ENCODE results near the gene CD8B. TPM values are rescaled to one million over a fixed set of nuclear protein-coding genes. Genes with fewer than 3 reads are reported as not detected.

CD8B gene
- total RNA-seq, 2 donors from 2014 or later, result 71.2 to 79.3 TPM

DNA sequence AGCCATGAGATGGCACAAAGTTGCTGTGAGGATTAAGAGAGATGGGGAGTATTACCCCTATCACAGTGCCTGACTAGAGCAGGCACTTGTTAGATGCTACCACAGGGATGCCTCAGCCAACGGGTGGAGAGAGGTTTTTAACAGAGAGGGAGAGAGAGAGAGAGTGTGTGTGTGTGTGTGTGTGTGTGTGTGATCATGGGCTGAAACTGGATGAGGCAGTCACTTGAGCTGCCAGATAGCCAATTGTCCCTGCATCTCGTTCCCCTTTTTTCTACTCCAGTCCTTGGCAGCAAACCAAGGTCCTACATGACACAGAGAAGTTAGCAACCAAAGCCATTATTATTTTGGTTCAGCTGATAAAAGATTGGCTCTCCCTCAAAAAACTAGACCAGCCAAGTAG is 74.0 kb downstream of the CD8B start:
- Mint-ChIP-seq H3K9me3 (no peaks in the 10 kb centered on the region), H3K27ac (peak overlapping the region; percentile 88), H3K27me3 (ENCODE audit: low read depth) (peaks cover 33% of the 10 kb centered on the region), H3K36me3 (ENCODE audit: insufficient read depth in 2 of 2) (peaks cover 8 to 11% of the 10 kb centered on the region in 2 donors), H3K4me1 (ENCODE audit: low read depth) (peaks cover 50% of the 10 kb centered on the region), H3K4me3 (peak overlapping the region; percentile 79 to 83)
- DNase-seq (peak in 1 of 2 donors; percentile 21), ATAC-seq (replicated peaks in 1 of 2) (no peak)

DNA sequence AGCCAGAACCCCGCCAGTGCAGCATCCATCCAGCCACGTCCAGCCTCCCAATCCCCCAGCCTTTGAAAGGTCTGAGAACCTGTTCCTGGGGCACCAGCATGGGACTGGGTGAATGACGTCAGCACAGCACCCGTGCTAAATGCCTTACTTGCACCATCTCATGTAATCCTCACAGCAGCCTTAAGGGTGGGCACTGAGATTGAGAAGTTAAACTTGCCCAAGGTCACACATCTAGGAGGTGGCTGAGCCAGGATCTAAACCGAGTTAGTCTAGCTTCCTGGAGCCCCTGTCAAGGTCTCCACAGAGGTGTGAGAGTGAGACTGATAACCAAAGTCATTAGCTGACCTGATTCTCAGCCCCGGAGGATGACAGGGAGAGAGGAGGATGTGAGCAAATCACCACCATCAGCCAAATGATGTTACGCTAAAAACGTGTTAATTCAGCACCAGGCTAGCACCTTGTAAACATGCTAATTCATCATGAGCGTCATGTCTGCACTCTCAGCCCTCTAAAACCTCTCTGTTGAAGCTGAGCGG is 75.6 kb downstream of the CD8B start:
- peaks cover 8 to 11% of the 10 kb centered on the region in 2 donors for H3K36me3 Mint-ChIP-seq (ENCODE audit: insufficient read depth in 2 of 2)

DNA sequence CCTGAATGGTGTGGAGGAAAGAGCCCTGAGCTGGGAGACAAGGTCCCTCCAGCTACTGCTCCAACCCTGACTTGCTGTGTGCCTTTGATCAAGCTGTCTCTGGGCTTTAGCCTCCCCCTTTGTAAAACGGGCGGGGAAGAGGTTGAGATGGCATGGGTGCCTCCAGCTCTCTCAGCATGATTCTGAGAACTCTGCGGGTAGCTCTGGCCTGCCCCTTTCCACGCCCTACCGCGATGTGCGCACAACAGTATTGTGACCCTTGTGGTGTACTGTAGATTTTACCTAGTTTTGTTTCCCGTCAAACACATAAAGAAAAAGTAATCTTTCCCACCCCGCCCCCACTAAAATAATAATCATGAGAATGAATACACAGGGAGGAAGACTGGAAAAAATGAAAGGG is 76.2 kb downstream of the CD8B start:
- Mint-ChIP-seq H3K27me3 (ENCODE audit: low read depth) (peaks cover 19% of the 10 kb centered on the region), H3K4me3 (peak overlapping the region; percentile 64 to 67), H3K9me3 (no peaks in the 10 kb centered on the region), H3K4me1 (ENCODE audit: low read depth) (peaks cover 44% of the 10 kb centered on the region), H3K36me3 (ENCODE audit: insufficient read depth in 2 of 2) (peaks cover 8 to 11% of the 10 kb centered on the region in 2 donors), H3K27ac (peak overlapping the region; percentile 84)
- ATAC-seq (replicated peaks in 1 of 2) (peak; percentile 71 to 74), DNase-seq (peak; percentile 72 to 76)

More for the DNA sequence above, 75.6 kb downstream of the CD8B start:
- Mint-ChIP-seq H3K27me3 (ENCODE audit: low read depth) (peaks cover 20% of the 10 kb centered on the region), H3K4me3 (peak overlapping the region; percentile 64 to 67), H3K4me1 (ENCODE audit: low read depth) (peaks cover 47% of the 10 kb centered on the region), H3K9me3 (no peaks in the 10 kb centered on the region), H3K27ac (peak overlapping the region; percentile 84)
- peak; percentile 55 to 58 for DNase-seq
- ATAC-seq (replicated peaks in 1 of 2), result peak; percentile 58 to 66

DNA sequence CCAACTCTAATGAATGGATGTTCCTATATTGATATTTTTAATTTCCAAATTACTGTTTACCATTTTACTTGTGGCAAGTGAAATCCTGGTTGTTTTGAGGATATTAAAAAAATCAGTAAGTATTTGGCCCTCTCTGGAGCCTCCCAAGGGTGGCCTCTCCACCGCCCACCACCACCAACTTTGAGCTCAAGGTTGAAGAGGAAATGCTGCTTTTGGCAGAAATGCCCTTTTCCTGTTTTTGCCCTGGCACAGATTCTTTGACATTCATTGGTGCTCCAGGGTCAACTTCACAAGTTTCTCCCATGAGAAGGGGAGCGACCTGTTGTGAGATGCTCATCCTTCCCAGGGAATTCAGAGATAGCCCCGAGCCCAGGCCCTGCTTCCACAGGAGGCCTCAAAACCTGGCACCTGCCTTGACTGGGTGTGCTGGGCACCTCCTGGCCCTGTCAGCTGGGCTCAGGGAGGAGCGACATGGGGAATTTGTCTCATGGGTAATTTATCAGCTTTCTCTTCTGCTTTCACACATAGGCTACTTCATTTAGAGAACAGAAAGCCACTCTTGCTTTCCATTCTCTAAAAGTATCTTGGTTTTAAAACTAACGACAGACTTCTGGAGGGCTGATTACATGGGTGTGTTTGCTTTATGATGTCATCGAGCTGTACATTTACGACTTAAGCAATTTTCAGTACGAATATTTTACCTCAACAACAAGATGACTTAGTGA is 77.9 kb downstream of the CD8B start:
- DNase-seq (peak; percentile 31 to 45), ATAC-seq (replicated peaks in 1 of 2) (peak; percentile 33 to 50)
- Mint-ChIP-seq H3K27ac (peak overlapping the region; percentile 70), H3K4me1 (ENCODE audit: low read depth) (peaks cover 44% of the 10 kb centered on the region), H3K9me3 (no peaks in the 10 kb centered on the region), H3K36me3 (ENCODE audit: insufficient read depth in 2 of 2) (peaks cover 6 to 9% of the 10 kb centered on the region in 2 donors), H3K27me3 (ENCODE audit: low read depth) (peaks cover 15% of the 10 kb centered on the region), H3K4me3 (peak overlapping the region; percentile 2 to 67)

DNA sequence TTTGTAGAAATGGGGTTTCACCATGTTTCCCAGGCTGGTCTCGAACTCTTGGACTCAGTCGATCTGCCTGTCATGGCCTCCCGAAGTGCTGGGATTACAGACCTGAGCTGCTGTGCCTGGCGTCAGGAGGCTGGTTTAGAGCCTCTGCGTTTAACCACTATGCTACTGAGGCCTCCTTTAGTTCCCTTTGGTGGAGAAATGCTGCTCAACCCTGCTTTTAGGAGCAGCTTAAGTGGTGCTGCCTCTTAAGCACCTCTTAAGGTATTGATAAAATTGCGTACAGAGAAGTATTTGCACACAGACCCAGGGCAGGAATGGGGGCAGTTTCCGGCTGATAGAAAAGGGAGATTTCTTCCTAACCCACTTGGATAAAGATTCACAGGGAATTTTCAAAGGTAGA is 78.9 kb downstream of the CD8B start:
- no peak for DNase-seq
- Mint-ChIP-seq H3K4me3 (no peak overlapping the region), H3K4me1 (ENCODE audit: low read depth) (peaks cover 41% of the 10 kb centered on the region), H3K27ac (no peak overlapping the region), H3K27me3 (ENCODE audit: low read depth) (peaks cover 4% of the 10 kb centered on the region), H3K9me3 (no peaks in the 10 kb centered on the region), H3K36me3 (ENCODE audit: insufficient read depth in 2 of 2) (peaks cover 4 to 6% of the 10 kb centered on the region in 2 donors)
- ATAC-seq (replicated peaks in 1 of 2), result no peak

DNA sequence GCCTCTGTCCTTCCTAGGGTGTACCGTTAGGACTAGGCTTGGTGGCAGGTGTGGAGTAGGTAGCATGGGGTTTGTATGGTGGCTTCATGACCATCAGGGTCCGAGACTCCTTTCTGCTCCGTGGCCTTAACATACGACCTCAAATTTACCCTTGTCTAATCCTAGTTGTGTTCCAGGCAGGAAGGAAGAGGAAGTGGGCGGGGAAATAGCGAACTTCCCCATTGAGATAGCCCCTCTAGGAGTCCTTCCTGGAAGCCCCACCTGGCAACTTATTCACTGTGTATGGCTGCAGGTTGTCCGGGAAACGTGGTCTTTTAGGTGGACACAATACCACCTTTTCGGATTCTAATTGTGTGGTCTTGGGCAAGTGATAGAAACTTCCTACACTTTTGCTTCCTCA is 80.3 kb downstream of the CD8B start:
- H3K36me3 Mint-ChIP-seq (ENCODE audit: insufficient read depth in 2 of 2), result peaks cover 0 to 4% of the 10 kb centered on the region in 2 donors
- H3K27ac Mint-ChIP-seq, result no peak overlapping the region
- DNase-seq, result no peak
- ATAC-seq (replicated peaks in 1 of 2), result no peak
- no peak overlapping the region for H3K4me3 Mint-ChIP-seq
- no peaks in the 10 kb centered on the region for H3K27me3 Mint-ChIP-seq (ENCODE audit: low read depth)
- H3K4me1 Mint-ChIP-seq (ENCODE audit: low read depth), result peaks cover 37% of the 10 kb centered on the region
- no peaks in the 10 kb centered on the region for H3K9me3 Mint-ChIP-seq

DNA sequence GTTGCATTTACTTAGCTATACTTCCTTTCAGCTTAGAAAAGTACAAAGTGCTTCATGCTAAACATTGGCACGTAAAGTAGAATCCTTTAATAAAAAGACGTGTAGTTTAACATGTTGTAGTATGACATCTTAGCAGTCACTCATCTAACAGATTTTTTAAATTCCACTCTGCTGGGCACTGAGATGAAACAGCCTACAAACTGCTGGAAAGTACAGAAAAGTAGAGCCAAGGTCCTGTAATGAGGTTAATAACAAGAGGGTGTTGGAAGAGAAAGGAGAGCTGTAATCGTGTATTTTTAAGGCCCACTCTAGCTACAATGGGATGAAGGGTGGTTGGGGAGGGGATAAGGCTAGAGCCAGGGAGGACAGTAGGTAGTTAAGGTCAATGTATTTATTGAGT is 81.7 kb downstream of the CD8B start:
- Mint-ChIP-seq H3K9me3 (no peaks in the 10 kb centered on the region), H3K27me3 (ENCODE audit: low read depth) (no peaks in the 10 kb centered on the region), H3K27ac (no peak overlapping the region), H3K36me3 (ENCODE audit: insufficient read depth in 2 of 2) (peaks cover 0 to 2% of the 10 kb centered on the region in 2 donors), H3K4me1 (ENCODE audit: low read depth) (peaks cover 27% of the 10 kb centered on the region), H3K4me3 (no peak overlapping the region)
- DNase-seq (no peak), ATAC-seq (replicated peaks in 1 of 2) (no peak)

DNA sequence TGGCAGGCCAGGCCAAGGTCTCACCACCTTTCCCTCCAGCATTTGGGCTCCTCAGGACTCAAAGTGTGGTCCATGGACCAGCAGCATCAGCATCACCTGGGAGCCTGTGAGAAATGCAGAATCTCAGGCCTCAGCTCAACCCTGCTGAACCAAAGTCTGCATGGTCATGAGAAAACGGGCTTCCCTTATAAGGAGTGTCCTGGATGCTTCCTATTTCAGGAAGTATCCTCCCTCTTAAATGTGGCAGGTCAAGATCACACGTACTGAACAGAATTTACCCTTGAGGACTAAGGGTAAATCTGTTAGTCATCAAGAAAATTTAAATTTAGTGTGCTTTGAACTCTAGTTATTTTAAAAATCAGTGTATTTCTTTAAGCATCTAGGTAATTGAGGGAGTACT is 82.7 kb downstream of the CD8B start:
- no peaks in the 10 kb centered on the region for H3K9me3 Mint-ChIP-seq
- H3K4me1 Mint-ChIP-seq (ENCODE audit: low read depth), result peaks cover 18% of the 10 kb centered on the region
- DNase-seq, result no peak
- no peaks in the 10 kb centered on the region for H3K27me3 Mint-ChIP-seq (ENCODE audit: low read depth)
- peaks cover 3 to 6% of the 10 kb centered on the region in 2 donors for H3K36me3 Mint-ChIP-seq (ENCODE audit: insufficient read depth in 2 of 2)
- no peak overlapping the region for H3K4me3 Mint-ChIP-seq
- no peak for ATAC-seq (replicated peaks in 1 of 2)
- H3K27ac Mint-ChIP-seq, result no peak overlapping the region

DNA sequence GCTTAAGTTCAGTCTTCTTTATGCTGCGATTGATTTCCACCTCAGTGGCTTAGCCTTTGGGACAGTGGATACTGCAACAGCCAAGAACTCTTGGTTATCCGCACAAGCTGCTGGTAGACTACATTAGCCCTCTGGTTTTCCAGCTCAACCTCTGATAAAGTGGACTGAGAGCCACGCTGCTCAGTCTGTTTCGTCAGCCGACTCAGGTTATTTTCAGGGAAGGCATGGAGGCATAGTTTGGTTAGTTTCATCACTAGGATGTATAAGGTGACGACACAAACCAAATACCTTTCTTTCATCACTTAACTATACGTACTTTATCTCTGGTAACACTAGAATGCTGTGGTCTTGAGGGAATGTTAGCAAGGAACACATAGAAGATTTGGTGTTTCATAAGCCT is 85.2 kb downstream of the CD8B start:
- Mint-ChIP-seq H3K27ac (no peak overlapping the region), H3K4me1 (ENCODE audit: low read depth) (peaks cover 4% of the 10 kb centered on the region), H3K9me3 (no peaks in the 10 kb centered on the region), H3K4me3 (no peak overlapping the region), H3K36me3 (ENCODE audit: insufficient read depth in 2 of 2) (peaks cover 3 to 23% of the 10 kb centered on the region in 2 donors), H3K27me3 (ENCODE audit: low read depth) (no peaks in the 10 kb centered on the region)
- ATAC-seq (replicated peaks in 1 of 2), result no peak
- DNase-seq, result no peak

DNA sequence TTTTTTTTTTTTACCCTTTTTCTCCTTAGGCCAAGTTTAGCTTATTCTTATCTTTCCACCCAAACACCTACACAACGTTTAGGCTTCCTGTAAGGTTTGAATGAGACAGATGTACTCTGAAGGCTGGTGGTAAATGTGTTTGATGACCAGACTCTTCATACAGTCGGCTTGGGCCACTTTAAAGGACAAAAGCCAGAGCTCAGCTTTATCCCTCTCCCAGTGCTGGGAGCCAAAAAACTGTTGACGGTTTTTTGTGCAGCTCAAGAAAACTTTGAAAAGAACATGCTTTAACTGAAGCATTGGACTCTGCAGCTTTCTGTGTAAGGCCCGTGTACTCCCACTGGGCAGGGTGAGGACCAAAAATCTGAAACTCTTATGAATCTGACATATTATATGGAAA is 86.3 kb downstream of the CD8B start:
- H3K27ac Mint-ChIP-seq, result peak overlapping the region; percentile 75
- no peaks in the 10 kb centered on the region for H3K27me3 Mint-ChIP-seq (ENCODE audit: low read depth)
- H3K4me1 Mint-ChIP-seq (ENCODE audit: low read depth), result no peaks in the 10 kb centered on the region
- H3K4me3 Mint-ChIP-seq, result no peak overlapping the region
- peaks cover 3 to 27% of the 10 kb centered on the region in 2 donors for H3K36me3 Mint-ChIP-seq (ENCODE audit: insufficient read depth in 2 of 2)
- H3K9me3 Mint-ChIP-seq, result no peaks in the 10 kb centered on the region
- ATAC-seq (replicated peaks in 1 of 2), result no peak
- DNase-seq, result no peak

DNA sequence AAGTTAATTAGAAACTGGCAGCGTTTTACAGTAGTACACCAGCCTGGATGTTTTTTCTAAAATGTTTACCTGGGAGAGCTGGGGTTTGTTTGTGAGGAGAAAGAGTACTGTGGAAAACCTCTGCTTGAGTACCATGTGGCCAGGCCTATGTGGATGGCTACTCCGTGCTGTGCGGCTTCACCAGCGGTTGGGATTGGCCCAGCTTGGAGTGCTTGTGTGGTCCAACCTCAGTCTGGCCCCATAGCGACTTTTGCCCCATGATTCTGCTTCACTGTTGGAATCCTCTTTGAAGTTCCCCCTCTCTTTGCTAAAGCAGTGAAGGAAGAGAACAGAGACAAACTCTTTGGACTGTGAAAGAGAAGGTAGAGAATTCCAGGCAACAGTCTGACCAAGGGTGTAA is 86.8 kb downstream of the CD8B start:
- ATAC-seq (replicated peaks in 1 of 2) (no peak), DNase-seq (no peak)
- no peaks in the 10 kb centered on the region for H3K4me1 Mint-ChIP-seq (ENCODE audit: low read depth)
- peaks cover 3 to 31% of the 10 kb centered on the region in 2 donors for H3K36me3 Mint-ChIP-seq (ENCODE audit: insufficient read depth in 2 of 2)
- H3K9me3 Mint-ChIP-seq, result no peaks in the 10 kb centered on the region
- H3K27ac Mint-ChIP-seq, result peak overlapping the region; percentile 36
- H3K27me3 Mint-ChIP-seq (ENCODE audit: low read depth), result no peaks in the 10 kb centered on the region
- no peak overlapping the region for H3K4me3 Mint-ChIP-seq

DNA sequence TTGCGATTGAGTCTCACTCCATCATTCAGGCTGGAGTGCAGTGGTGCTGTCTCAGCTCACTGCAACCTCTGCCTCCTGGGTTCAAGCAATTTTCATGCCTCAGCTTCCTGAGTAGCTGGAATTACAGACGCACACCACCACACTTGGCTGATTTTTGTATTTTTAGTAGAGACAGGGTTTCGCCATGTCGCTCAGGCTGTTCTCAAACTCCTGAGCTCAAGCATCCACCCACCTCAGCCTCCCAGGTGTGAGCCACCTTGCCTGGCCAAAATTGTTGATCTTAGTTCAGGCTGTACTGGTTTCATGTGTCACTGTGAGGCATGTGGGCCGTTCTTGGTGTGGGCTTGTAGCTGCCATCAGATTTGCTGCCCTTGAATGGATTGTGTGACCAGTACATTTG is 89.1 kb downstream of the CD8B start:
- H3K4me1 Mint-ChIP-seq (ENCODE audit: low read depth), result no peaks in the 10 kb centered on the region
- DNase-seq (no peak), ATAC-seq (replicated peaks in 1 of 2) (no peak)
- no peaks in the 10 kb centered on the region for H3K9me3 Mint-ChIP-seq
- peaks cover 3 to 42% of the 10 kb centered on the region in 2 donors for H3K36me3 Mint-ChIP-seq (ENCODE audit: insufficient read depth in 2 of 2)
- H3K4me3 Mint-ChIP-seq, result no peak overlapping the region
- no peaks in the 10 kb centered on the region for H3K27me3 Mint-ChIP-seq (ENCODE audit: low read depth)
- H3K27ac Mint-ChIP-seq, result no peak overlapping the region

DNA sequence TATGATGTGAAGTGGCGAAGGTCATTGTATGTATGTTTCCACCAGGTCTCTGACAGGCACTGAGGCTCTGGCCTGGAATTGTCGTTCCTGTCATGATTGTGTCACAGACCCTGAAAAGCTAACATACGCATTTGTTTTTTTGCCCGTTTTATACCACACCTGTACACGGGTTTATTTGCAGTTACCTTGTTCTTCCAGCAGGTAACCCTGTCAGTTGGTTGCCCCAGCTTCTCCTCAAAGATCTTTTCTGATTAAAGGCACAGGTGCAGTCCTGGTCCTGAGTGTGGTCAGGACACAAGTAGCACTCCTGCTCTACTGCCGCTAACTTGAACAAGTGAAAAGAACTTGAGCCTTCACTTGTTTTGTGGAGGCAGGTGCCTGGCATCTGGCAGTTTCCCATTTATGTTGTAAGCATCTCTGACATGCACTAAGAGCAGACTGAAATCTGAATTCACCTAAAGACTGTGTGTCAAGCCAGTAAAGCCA is 90.8 kb downstream of the CD8B start:
- Mint-ChIP-seq H3K27me3 (ENCODE audit: low read depth) (no peaks in the 10 kb centered on the region), H3K4me1 (ENCODE audit: low read depth) (no peaks in the 10 kb centered on the region), H3K27ac (no peak overlapping the region), H3K4me3 (no peak overlapping the region), H3K9me3 (no peaks in the 10 kb centered on the region), H3K36me3 (ENCODE audit: insufficient read depth in 2 of 2) (peaks cover 4 to 48% of the 10 kb centered on the region in 2 donors)
- DNase-seq (no peak), ATAC-seq (replicated peaks in 1 of 2) (no peak)

Measured in activated T-cell treated with anti-CD3 and anti-CD28 coated beads, Interleukin-2, amount 50 U/mL, for 72 hours (primary cell).